ENCODE results near the gene SF3A1.

GRCh38 chr22:30290342-30291057 is 66.2 kb downstream of the SF3A1 start:
- TF ChIP-seq CTBP1 (IDR thresholded peaks at IDR 0.05; ENCODE audit: borderline replicate concordance) (no peak), SP1 (IDR thresholded peaks at IDR 0.05) (no peak), ELF4 (IDR thresholded peaks at IDR 0.05) (no peak), BHLHE40 (IDR thresholded peaks at IDR 0.05; ENCODE audit: borderline replicate concordance) (no peak), LEF1 (IDR thresholded peaks at IDR 0.05; ENCODE audit: borderline replicate concordance) (no peak), FOXA1 (IDR thresholded peaks at IDR 0.05) (no peak), PKNOX1 (IDR thresholded peaks at IDR 0.05) (no peak), SUZ12 (IDR thresholded peaks at IDR 0.05) (no peak), FOXM1 (IDR thresholded peaks at IDR 0.05; ENCODE audit: borderline replicate concordance) (no peak), FOXK2 (IDR thresholded peaks at IDR 0.05) (no peak), TARDBP (IDR thresholded peaks at IDR 0.05) (no peak), HDGF (IDR thresholded peaks at IDR 0.05; ENCODE audit: borderline replicate concordance) (no peak), ZNF384 (IDR thresholded peaks at IDR 0.05) (no peak), L3MBTL2 (conservative IDR thresholded peaks at IDR 0.05) (no peak)
